Heart left ventricle (tissue), 16 donors: ENCODE results near the gene CBL. TPM values are rescaled to one million over a fixed set of nuclear protein-coding genes. Genes with fewer than 3 reads are reported as not detected.

Experiments
- ATAC-seq, 4 donors: fragments of 200-7000 bp; cut with Tn5 transposase; one replicate each; pipeline ENCODE4 v1.9.1; 2020 to 2022; ENCODE audit warnings: moderate library complexity in 4 of 4, mild to moderate bottlenecking in 3 of 4, moderate number of reproducible peaks in 1 of 4
- DNase-seq, 5 donors: peaks; one replicate each; pipeline ENCODE4 v3.0.0-alpha.2; 2020
- H3K27ac ChIP-seq, 12 donors: fragments of 200-600 bp; sonication (generic) in 4 of 12; one replicate each; pipeline versions ENCODE4 v1.5.0 to v1.8.0; 2016 to 2022; ENCODE audit warnings: mild to moderate bottlenecking in 2 of 12
- H3K27me3 ChIP-seq, 9 donors: fragments of 200-600 bp; sonication (generic) in 2 of 9; one replicate each; pipeline versions ENCODE4 v1.5.1 to v1.8.0; 2016 to 2022; ENCODE audit warnings: mild to moderate bottlenecking in 3 of 9
- H3K36me3 ChIP-seq, 9 donors: fragments of 200-600 bp; sonication (generic) in 2 of 9; one replicate each; pipeline versions ENCODE4 v1.5.0 to v1.8.0; 2018 to 2022; ENCODE audit warnings: mild to moderate bottlenecking in 2 of 9
- H3K4me1 ChIP-seq, 12 donors: fragments of 200-600 bp; sonication (generic) in 4 of 12; one replicate each; pipeline versions ENCODE4 v1.5.0 to v1.8.0; 2016 to 2022; ENCODE audit warnings: mild to moderate bottlenecking in 3 of 12
- H3K4me3 ChIP-seq, 12 donors: fragments of 200-600 bp; sonication (generic) in 4 of 12; one replicate each; pipeline versions ENCODE4 v1.5.0 to v1.8.0; 2017 to 2022; ENCODE audit warnings: mild to moderate bottlenecking in 9 of 12, moderate library complexity in 4 of 12
- H3K9me3 ChIP-seq, 12 donors: fragments of 200-600 bp; sonication (generic) in 4 of 12; one replicate each; pipeline versions ENCODE4 v1.5.0 to v1.8.0; 2016 to 2022; ENCODE audit warnings: mild to moderate bottlenecking in 1 of 12
- POLR2A ChIP-seq, 2 donors: fragments of 450-650 bp; IDR thresholded peaks; one replicate each; pipeline ENCODE4 v1.6.1; 2017; ENCODE audit warnings: antibody characterized with exemption in 2 of 2, mild to moderate bottlenecking in 2 of 2, moderate library complexity in 2 of 2
- WGBS, 4 donors: extraction: QIAGEN DNeasy Blood & Tissue Kit in 2 of 4; methylation state at CpG; one replicate each; pipeline versions ENCODE4 v1.1.5 to v1.1.7; 2013 to 2018; 5-methylcytosine and 5-hydroxymethylcytosine counted together
- intact Hi-C, 10 donors: fragments of 100-400 bp; cut with DNase I; formaldehyde crosslinking; loops; one replicate each; pipeline versions ENCODE4 v1.11.1 to v1.14.2; 2022
- polyA plus RNA-seq, 2 donors: library from polyadenylated mRNA; stranded (reverse); fragments of 200-250 nt; gene quantifications; one replicate each; pipeline ENCODE4 v1.2.3, GENCODE V29; 2013
- total RNA-seq, 9 donors: library from RNA; depleted of rRNA in 2 of 9; stranded (reverse); fragments of >200 nt in 2 of 9; fragmentation: NEBNext Ultra II Directional in 3 of 9; extraction: Animal tissue kit (Norgen Biotek cat#: 25700) in 3 of 9; gene quantifications; one replicate each; pipeline versions ENCODE4 v1.1.0 to v1.2.4, GENCODE V29; 2016 to 2023
- TF ChIP-seq, protein P1 (sequence below), 12 donors: fragments of 200-600 bp; sonication (generic) in 4 of 12; IDR thresholded peaks; one replicate each; pipeline versions ENCODE4 v1.5.0 to v1.8.0; 2018 to 2022; ENCODE audit warnings: antibody characterized with exemption in 12 of 12, mild to moderate bottlenecking in 5 of 12
- donor health status: ischemic (EF 13 %, LVEDD 7.1; RV severe dilation, severe dysfunction).
- donor health status: healthy with polysubstance abuse.
- donor health status: DM: no; HTN: yes; CAD: no.
- donor health status: DM: no; HTN: no; CAD: no.
- donor health status: ischemic (EF 25% LVEDD 6.9; RV normal size, moderate dysfunction).
- donor health status: ischemic (EF 25% LVEDD 5.7; RV mildly dilated, moderate dysfunction).
- donor health status: healthy.
- donor health status: DM: yes; HTN: yes; CAD: no.
- donor health status: ischemic (EF 35%, LVEDD 5.7; RV mildly dilated, moderate dysfunction).
- donor health status: nonischemic (EF 11% LVEDD 7.7; RV severe dilation, severe dysfunction).
- donor health status: DM: yes; HTN: yes; CAD: no.
- donor health status: PGD.
- donor health status: ischemic (EF 29% LVEDD 5.4; RV normal size, mild dysfunction).
- donor health status: nonischemic (EF 23%, LVEDD 6.1; RV moderate dilation, normal function).

Gene CBL
- total and polyA plus RNA-seq, 11 donors: 3.1 to 20.4 (median 7.4) TPM

- 1 to 17% (median 2%) methylated on average over 16 to 86 of the region's 86 CpGs for WGBS, 4 donors
- Histone ChIP-seq H3K27me3 (peaks cover 0 to 33% (median 0%) of the 10 kb centered on the region in 9 donors), H3K4me3 (peak overlapping the region; percentile 57 to 97 (median 76)), H3K36me3 (peaks cover 0 to 10% (median 5%) of the 10 kb centered on the region in 9 donors), H3K27ac (peak overlapping the region; percentile 90 to 100 (median 97)), H3K4me1 (peaks cover 7 to 67% (median 47%) of the 10 kb centered on the region in 12 donors), H3K9me3 (no peaks in the 10 kb centered on the region)
- DNase-seq (peak; percentile 83 to 87 (median 85)), ATAC-seq (peak in 3 of 4 donors; percentile 35 to 78 (median 65))
- intact Hi-C loops: loop anchor here in 6 of 10 donors (1.0 to 10.0 kb wide), 6 partner anchors 35 to 235 kb away; partner anchors contain the start of genes ABCG4 (in 1 of the 6), C2CD2L (in 1 of the 6), CBL (in 1 of the 6) and DPAGT1 (in 1 of the 6)
- TF ChIP-seq POLR2A (IDR thresholded peaks at IDR 0.05): peak in 1 of 2 donors; percentile 43
- TF ChIP-seq, protein P1, sequence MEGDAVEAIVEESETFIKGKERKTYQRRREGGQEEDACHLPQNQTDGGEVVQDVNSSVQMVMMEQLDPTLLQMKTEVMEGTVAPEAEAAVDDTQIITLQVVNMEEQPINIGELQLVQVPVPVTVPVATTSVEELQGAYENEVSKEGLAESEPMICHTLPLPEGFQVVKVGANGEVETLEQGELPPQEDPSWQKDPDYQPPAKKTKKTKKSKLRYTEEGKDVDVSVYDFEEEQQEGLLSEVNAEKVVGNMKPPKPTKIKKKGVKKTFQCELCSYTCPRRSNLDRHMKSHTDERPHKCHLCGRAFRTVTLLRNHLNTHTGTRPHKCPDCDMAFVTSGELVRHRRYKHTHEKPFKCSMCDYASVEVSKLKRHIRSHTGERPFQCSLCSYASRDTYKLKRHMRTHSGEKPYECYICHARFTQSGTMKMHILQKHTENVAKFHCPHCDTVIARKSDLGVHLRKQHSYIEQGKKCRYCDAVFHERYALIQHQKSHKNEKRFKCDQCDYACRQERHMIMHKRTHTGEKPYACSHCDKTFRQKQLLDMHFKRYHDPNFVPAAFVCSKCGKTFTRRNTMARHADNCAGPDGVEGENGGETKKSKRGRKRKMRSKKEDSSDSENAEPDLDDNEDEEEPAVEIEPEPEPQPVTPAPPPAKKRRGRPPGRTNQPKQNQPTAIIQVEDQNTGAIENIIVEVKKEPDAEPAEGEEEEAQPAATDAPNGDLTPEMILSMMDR (IDR thresholded peaks at IDR 0.05): peak; percentile 84 to 98 (median 96)
Observed at GRCh38 chr11:119339589-119340334, 133.6 kb downstream of the CBL start.

DNA sequence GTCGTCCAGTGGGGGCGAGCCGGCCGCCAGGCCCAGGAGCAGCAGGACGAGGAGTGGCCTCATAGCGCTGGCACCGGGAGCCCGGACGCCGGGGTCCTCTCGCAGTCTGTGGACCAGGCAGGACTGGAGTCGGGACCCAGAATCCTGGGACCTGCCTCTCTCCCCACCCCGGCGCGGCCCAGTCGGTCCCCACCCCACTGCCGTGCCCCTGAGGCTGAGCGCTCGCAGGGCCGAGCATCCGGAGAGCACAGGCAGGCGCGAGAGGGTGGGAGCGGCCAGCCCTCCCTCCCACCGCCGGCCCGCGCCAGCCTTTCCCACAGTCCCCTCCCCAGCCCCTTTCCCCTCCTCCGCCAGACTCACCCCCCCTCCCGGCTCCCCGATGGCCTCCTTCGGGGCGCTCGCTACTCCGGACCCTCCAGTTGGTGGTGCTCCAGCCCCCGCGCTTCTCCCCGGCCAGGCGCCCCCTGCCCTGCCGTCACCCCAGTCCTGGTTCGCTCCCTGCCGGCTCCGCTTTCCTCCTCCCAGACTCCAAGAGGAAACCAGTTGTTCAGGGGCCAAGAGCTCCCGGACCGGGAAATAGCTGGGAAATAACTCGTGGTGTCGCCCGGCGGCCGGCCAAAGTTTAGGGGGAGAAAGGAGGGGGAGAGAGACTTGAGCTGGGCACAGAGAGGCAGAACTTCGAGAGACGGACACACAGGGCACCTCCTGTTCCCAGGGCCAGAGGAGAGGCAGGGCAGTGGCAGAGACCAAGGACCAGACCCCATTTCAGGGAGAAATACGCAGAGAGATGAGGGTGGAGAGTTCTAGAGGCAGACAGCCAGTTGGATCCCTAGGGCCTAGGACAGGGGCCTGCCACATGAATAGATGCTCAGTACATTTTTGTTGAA lies 134.4 kb downstream of the CBL start, which contains the start of gene C1QTNF5:
Gene C1QTNF5 (minus strand): TSS at position 549 of the 887 bp plus-strand sequence. CDS start 486 bp downstream, at position 63.
- 1 to 2% (median 1%) methylated on average over 28 to 53 of the region's 53 CpGs for WGBS, 4 donors
- peak within 1 kb of the TSS; percentile 90 to 100 (median 97) for H3K27ac ChIP-seq
- DNase-seq (peak; percentile 90 to 94 (median 92)), ATAC-seq (peak; percentile 12 to 73 (median 54))
- intact Hi-C loops: loop anchor here in 3 of 10 donors (1.0 to 5.0 kb wide), 2 partner anchors 34 to 37 kb away; no protein-coding TSS in a partner anchor
- H3K36me3 ChIP-seq: peaks cover 0 to 10% (median 5%) of the 10 kb centered on the region in 9 donors
- H3K9me3 ChIP-seq: no peaks in the 10 kb centered on the region
- H3K4me1 ChIP-seq: peaks cover 4 to 59% (median 39%) of the 10 kb centered on the region in 12 donors
- H3K4me3 ChIP-seq: peak within 1 kb of the TSS; percentile 57 to 97 (median 76)
- TF ChIP-seq, protein P1 (IDR thresholded peaks at IDR 0.05): no peak
- TF ChIP-seq POLR2A (IDR thresholded peaks at IDR 0.05): peak in 1 of 2 donors; percentile 29
- H3K27me3 ChIP-seq: peaks cover 0 to 33% (median 0%) of the 10 kb centered on the region in 9 donors

- peak in 1 of 4 donors; percentile 19 for ATAC-seq
- H3K27ac ChIP-seq: peak overlapping the region in 11 of 12 donors; percentile 90 to 100 (median 97)
Observed at GRCh38 chr11:119341222-119342022, 135.3 kb downstream of the CBL start.

More at GRCh38 chr11:119341222-119342022, 135.3 kb downstream of the CBL start:
- Histone ChIP-seq H3K36me3 (peaks cover 0 to 9% (median 2%) of the 10 kb centered on the region in 9 donors), H3K4me1 (peaks cover 4 to 50% (median 35%) of the 10 kb centered on the region in 12 donors), H3K4me3 (peak overlapping the region in 10 of 12 donors; percentile 60 to 97 (median 76)), H3K27me3 (peaks cover 0 to 33% (median 0%) of the 10 kb centered on the region in 9 donors), H3K9me3 (no peaks in the 10 kb centered on the region)
- no peak for TF ChIP-seq POLR2A (IDR thresholded peaks at IDR 0.05)
- TF ChIP-seq, protein P1 (IDR thresholded peaks at IDR 0.05): no peak
- intact Hi-C loops: loop anchor here in 1 of 10 donors (5.0 kb wide), 1 partner anchor 36 kb away; no protein-coding TSS in a partner anchor
- no peak for DNase-seq
- 41 to 56% (median 56%) methylated on average over 10 to 16 of the region's 16 CpGs for WGBS, 4 donors
